Lower lobe of right lung (tissue), 2 donors: ENCODE data around the gene TLK2. TPM values are rescaled to one million over a fixed set of nuclear protein-coding genes. Genes with fewer than 3 reads are reported as not detected.
"Not testable (repeated sequence)": the region's sequence is repeated elsewhere in the genome, so short reads cannot be mapped to it uniquely, and the experiment has no call there.

ENCODE experiments used
- ATAC-seq, 2 donors: fragments of 200-7000 bp; cut with Tn5 transposase; one replicate each; pipeline ENCODE4 v1.9.1; 2020 to 2022; ENCODE audit warnings: mild to moderate bottlenecking in 2 of 2, moderate library complexity in 2 of 2
- DNase-seq: peaks from one replicate; pipeline ENCODE4 v3.0.0-alpha.2; 2020
- H3K27ac ChIP-seq: fragments of 200-600 bp; one replicate; pipeline ENCODE4 v1.8.0; 2022
- H3K27me3 ChIP-seq: fragments of 200-600 bp; one replicate; pipeline ENCODE4 v1.8.0; 2022; ENCODE audit warnings: low read depth
- H3K36me3 ChIP-seq: fragments of 200-600 bp; one replicate; pipeline ENCODE4 v1.8.0; 2022; ENCODE audit warnings: mild to moderate bottlenecking
- H3K4me1 ChIP-seq: fragments of 200-600 bp; one replicate; pipeline ENCODE4 v1.8.0; 2022
- H3K4me3 ChIP-seq: fragments of 200-600 bp; one replicate; pipeline ENCODE4 v1.8.0; 2022; ENCODE audit warnings: mild to moderate bottlenecking
- H3K9me3 ChIP-seq: fragments of 200-600 bp; one replicate; pipeline ENCODE4 v1.8.0; 2022
- intact Hi-C: fragments of 100-400 bp; cut with DNase I; formaldehyde crosslinking; loops from one replicate; pipeline ENCODE4 v1.11.0; 2022
- total RNA-seq: library from RNA; stranded (reverse); fragmentation: NEBNext Ultra II Directional; extraction: Animal tissue kit (Norgen Biotek cat#: 25700); gene quantifications from one replicate; pipeline ENCODE4 v1.2.1, GENCODE V29; 2021
- TF ChIP-seq, protein P1 (sequence below): fragments of 200-600 bp; IDR thresholded peaks from one replicate; pipeline ENCODE4 v1.8.0; 2022; ENCODE audit warnings: antibody characterized with exemption, mild to moderate bottlenecking
- donor health status: DM: no; HTN: yes; CAD: no; lungs with severe emphysema.

TLK2 gene
- total RNA-seq, 1 donor from 2014 or later = 41.5 TPM

DNA sequence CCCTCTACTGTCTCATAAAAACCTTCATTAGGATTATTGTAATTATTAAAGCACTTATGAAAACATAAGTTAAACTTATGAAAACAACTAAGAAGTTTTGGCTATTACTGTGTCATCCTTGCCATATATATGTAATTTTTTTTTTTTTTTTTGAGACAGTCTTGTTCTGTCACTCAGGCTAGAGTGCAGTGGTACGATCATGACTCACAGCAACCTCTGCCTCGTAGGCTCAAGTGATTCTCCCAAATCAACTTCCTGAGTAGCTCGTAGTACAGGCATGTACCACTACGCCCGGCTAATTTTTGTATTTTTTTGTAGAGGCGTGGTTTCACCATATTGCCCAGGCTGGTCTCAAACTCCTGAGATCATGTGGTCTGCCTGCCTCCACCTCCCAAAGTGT lies 46.7 kb downstream of the TLK2 start:
- ATAC-seq, DNase-seq, intact Hi-C loops, H3K27ac ChIP-seq, H3K4me1 ChIP-seq, H3K27me3 ChIP-seq, H3K9me3 ChIP-seq, H3K4me3 ChIP-seq: not testable (repeated sequence)
- H3K36me3 ChIP-seq = peaks cover 71% of the 10 kb centered on the region

DNA sequence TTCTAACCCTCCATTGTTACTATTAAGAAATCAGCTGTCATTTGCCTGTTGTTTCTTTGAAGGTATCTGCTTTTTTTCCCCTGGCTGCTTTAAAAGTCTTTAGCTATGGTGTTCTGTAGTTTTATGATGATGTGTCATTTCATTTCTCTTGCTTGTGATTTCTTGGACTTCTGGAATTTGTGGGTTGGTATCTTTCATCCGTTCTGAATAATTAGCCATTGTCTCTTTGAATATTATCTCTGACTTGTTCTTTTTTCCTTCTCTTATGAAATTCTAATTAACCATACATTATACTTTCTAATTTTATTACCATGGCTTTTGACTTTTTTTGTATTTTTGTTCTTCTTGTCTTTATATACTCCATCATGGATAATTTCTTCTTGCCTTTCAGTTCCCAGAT lies 52.3 kb downstream of the TLK2 start:
- ATAC-seq, intact Hi-C loops, H3K27me3 ChIP-seq, DNase-seq, H3K4me1 ChIP-seq, H3K27ac ChIP-seq, H3K4me3 ChIP-seq, H3K9me3 ChIP-seq: not testable (repeated sequence)
- H3K36me3 ChIP-seq = peaks cover 38% of the 10 kb centered on the region

DNA sequence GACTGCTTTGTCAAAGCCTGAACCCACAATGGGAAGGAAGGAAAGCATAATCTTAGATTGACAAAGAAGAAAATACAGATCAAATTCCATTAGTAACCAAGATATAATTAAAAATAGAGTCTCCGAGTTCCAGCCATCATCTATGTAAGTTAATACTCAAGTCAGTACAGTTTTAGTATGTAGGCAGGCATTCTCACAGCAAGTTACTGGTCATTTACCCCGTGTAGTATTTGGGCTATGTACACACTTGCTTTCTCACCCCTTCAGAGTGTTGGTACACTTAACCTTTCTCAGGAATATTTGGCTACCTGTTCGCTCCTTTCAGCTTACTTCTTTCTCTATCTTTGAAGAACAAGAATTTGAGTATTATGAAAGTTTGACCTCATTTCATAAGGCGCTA lies 57.9 kb downstream of the TLK2 start:
- peak; percentile 66 to 90 for ATAC-seq
- H3K9me3 ChIP-seq, intact Hi-C loops, H3K27ac ChIP-seq, H3K27me3 ChIP-seq, H3K4me1 ChIP-seq, DNase-seq, H3K4me3 ChIP-seq: not testable (repeated sequence)
- H3K36me3 ChIP-seq = peaks cover 41% of the 10 kb centered on the region

DNA sequence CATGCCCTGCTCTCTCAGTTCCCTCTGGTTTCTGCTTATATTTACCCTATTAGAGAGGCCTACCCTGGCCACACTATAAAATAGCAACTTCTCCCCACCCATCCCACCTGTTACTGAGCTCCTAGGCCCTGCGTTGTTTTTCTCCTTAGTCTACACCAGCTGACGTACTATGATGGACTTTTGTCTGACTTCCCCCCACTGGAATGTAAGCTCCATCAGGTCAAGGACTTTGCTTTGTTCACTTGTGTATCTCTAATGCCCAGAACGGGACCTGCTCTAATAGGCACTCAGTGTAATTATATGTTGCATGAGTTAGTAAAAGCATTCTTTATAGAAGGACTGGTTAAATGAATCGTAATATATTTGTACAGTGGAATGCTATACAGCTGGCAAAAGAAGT lies 62.4 kb downstream of the TLK2 start:
- not testable (repeated sequence) for ATAC-seq

DNA sequence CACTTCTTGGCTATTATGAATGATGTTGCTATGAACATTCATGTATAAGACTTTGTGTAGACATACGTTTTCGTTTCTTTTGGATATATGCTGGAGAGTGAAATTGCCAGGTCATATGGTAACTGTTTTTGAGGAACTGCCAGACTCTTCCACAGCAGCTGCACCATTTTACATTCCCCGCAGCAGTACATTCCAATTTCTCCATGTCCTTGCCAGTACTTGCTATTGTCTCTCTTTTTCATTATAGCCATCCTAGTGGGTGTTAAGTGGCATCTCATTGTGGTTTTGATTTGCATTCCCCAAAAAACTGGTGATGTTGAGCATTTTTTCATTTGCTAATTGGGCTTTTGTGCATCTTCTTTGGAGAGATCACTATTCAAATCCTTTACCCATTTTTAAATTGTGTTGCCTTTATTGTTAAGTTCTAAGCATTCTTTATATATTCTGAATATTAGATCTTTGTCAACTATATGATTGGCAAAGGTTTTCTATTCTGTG lies 64.7 kb downstream of the TLK2 start:
- H3K9me3 ChIP-seq, H3K4me1 ChIP-seq, H3K4me3 ChIP-seq, ATAC-seq, DNase-seq, H3K27ac ChIP-seq, H3K27me3 ChIP-seq, intact Hi-C loops: not testable (repeated sequence)
- H3K36me3 ChIP-seq = peaks cover 19% of the 10 kb centered on the region

More for the DNA sequence above, 62.4 kb downstream of the TLK2 start:
- H3K4me3 ChIP-seq, H3K27ac ChIP-seq, DNase-seq, H3K4me1 ChIP-seq, H3K9me3 ChIP-seq, intact Hi-C loops, H3K27me3 ChIP-seq: not testable (repeated sequence)
- H3K36me3 ChIP-seq = peaks cover 35% of the 10 kb centered on the region

DNA sequence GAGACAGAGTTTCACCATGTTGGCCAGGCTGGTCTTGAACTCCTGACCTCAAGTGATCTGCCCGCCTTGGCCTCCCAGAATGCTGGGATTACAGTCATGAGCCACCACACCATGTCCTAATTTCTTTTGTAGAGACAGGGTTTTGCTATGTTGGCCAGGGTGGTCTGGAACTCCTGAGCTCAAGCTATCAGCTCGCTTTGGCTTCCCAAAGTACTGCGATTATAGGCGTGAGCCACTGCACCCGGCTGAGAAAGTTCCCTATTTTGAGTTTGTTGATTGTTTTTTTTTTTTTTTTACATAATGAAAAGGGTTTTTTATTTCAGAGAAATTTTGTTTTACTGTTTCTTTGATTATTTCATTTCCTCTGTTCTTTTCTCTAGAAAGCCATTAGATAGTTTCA lies 67.4 kb downstream of the TLK2 start:
- peaks cover 15% of the 10 kb centered on the region for H3K36me3 ChIP-seq
- H3K4me3 ChIP-seq, ATAC-seq, DNase-seq, intact Hi-C loops, H3K9me3 ChIP-seq, H3K4me1 ChIP-seq, H3K27me3 ChIP-seq, H3K27ac ChIP-seq: not testable (repeated sequence)

DNA sequence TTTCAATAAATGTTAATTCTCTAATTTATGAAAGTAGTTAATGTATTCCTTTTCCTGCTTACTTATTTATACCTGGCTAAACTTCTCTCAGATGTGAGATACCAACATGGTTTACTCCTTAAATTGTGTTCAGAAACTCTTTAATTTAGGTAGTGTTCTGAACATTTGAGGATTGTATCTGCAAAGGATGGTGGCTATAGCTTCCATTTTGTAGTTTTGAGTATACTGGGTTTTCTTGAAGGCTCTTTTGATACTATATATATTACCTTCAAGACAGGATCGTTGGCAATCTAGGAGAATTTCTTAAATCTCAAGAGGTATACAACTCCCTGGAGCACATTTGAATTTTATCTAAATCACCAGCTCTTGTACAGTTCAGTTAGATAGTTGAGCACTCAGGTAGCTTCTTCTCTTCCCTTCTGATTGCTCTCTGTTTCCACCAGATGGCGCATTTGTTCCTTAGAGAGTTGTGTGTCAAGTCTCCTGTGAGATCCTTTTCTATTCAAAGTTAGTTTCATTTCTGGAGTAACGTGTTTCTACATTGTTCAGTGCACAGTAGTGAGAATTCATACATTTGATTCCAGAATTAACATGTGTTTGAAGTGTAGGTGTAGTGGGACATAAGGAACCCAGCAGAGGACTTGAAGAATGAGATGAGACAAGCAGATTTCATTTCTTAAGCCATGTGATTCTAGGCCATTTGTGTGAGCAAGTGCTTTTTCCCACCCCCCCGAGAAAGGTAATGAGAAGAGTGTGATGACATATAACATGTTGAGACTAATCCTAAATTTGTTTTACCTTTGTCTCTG lies 74.4 kb downstream of the TLK2 start:
- H3K27me3 ChIP-seq, intact Hi-C loops, H3K27ac ChIP-seq, H3K4me1 ChIP-seq, H3K9me3 ChIP-seq, DNase-seq: not testable (repeated sequence)
- Histone ChIP-seq H3K36me3 (peaks cover 21% of the 10 kb centered on the region), H3K4me3 (peak overlapping the region; percentile 3)
- TF ChIP-seq, protein P1, sequence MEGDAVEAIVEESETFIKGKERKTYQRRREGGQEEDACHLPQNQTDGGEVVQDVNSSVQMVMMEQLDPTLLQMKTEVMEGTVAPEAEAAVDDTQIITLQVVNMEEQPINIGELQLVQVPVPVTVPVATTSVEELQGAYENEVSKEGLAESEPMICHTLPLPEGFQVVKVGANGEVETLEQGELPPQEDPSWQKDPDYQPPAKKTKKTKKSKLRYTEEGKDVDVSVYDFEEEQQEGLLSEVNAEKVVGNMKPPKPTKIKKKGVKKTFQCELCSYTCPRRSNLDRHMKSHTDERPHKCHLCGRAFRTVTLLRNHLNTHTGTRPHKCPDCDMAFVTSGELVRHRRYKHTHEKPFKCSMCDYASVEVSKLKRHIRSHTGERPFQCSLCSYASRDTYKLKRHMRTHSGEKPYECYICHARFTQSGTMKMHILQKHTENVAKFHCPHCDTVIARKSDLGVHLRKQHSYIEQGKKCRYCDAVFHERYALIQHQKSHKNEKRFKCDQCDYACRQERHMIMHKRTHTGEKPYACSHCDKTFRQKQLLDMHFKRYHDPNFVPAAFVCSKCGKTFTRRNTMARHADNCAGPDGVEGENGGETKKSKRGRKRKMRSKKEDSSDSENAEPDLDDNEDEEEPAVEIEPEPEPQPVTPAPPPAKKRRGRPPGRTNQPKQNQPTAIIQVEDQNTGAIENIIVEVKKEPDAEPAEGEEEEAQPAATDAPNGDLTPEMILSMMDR = peak; percentile 59
- peak; percentile 81 to 94 for ATAC-seq

DNA sequence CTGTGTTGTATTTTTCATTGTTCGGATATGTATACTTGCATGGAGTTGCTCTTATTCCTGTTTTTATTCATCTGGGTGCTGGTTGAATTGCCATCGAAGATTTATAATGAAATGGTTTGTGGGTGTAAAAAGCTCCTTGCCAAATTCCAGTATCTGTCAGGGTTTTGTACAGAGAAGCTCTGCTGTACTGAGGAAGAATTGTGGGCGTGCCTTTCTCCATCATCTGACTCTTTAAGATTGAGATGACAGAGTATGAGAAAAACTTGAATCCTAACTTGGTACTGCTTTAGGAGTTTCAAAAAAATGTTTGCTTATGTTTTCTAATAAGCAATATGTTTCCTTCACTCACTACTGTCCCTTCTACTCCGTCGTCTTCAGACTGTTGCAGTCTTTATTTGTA lies 78.9 kb downstream of the TLK2 start:
- H3K27ac ChIP-seq, ATAC-seq, H3K27me3 ChIP-seq, DNase-seq, H3K4me3 ChIP-seq, H3K4me1 ChIP-seq, intact Hi-C loops, H3K9me3 ChIP-seq: not testable (repeated sequence)
- H3K36me3 ChIP-seq = peaks cover 20% of the 10 kb centered on the region

DNA sequence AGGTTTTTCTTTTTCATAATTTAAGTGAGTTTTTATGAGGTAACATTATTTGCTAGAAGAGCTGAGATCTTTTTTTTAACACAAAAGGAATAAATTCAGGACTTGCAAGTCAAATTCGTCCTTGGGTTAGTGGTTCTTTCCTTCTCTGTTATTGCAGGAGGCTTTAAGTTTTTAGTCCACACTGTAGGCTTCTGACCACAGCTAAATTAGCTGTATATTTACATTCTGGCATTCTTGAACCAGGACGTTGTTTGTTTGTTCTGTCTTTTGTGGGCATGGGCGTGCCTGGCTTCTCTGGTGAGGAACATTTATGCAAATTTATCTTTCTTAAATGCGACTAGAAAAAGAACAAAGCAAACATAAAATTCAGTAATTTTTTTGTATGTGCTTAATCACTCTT lies 80.3 kb downstream of the TLK2 start:
- H3K27ac ChIP-seq, H3K9me3 ChIP-seq, DNase-seq, intact Hi-C loops, H3K27me3 ChIP-seq, H3K4me1 ChIP-seq, H3K4me3 ChIP-seq: not testable (repeated sequence)
- peaks cover 24% of the 10 kb centered on the region for H3K36me3 ChIP-seq
- ATAC-seq = peak in 1 of 2 donors; percentile 64

DNA sequence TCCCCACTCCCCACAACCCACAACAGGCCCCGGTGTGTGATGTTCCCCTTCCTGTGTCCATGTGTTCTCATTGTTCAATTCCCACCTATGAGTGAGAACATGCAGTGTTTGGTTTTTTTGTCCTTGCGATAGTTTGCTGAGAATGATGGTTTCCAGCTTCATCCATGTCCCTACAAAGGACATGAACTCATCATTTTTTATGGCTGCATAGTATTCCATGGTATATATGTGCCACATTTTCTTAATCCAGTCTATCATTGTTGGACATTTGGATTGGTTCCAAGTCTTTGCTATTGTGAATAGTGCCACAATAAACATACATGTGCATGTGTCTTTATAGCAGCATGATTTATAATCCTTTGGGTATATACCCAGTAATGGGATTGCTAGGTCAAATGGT lies 82.3 kb downstream of the TLK2 start:
- ATAC-seq, H3K4me1 ChIP-seq, DNase-seq, H3K9me3 ChIP-seq, intact Hi-C loops, H3K4me3 ChIP-seq, H3K27ac ChIP-seq, H3K27me3 ChIP-seq: not testable (repeated sequence)
- H3K36me3 ChIP-seq = peaks cover 37% of the 10 kb centered on the region
